ENCODE data around the gene FBXL3. TPM values are rescaled to one million over a fixed set of nuclear protein-coding genes. Genes with fewer than 3 reads are reported as not detected.

Gene FBXL3
- total RNA-seq = 53.1 and 61.3 TPM in 2 replicates

GRCh38 chr13:77026861-77027621, at the start of gene FBXL3:
Gene FBXL3 (minus strand): TSS chr13:77027159. CDS start chr13:77021860, 5,299 bp downstream.
- peak within 1 kb of the TSS; percentile 85 for H3K4me3 ChIP-seq (ENCODE audit: low read depth, low read length)
- TF ChIP-seq CTCF (IDR thresholded peaks at IDR 0.05; ENCODE audit: insufficient read depth, low read depth, low read length) = no peak
- peak; percentile 92 for DNase-seq (ENCODE audit: low read depth)

GRCh38 chr13:77067519-77067918, 40.6 kb upstream of the FBXL3 start:
- no peak for TF ChIP-seq CTCF (IDR thresholded peaks at IDR 0.05; ENCODE audit: insufficient read depth, low read depth, low read length)
- no peak overlapping the region for H3K4me3 ChIP-seq (ENCODE audit: low read depth, low read length)
- no peak for DNase-seq (ENCODE audit: low read depth)

GRCh38 chr13:77065461-77066147, 38.6 kb upstream of the FBXL3 start:
- no peak for TF ChIP-seq CTCF (IDR thresholded peaks at IDR 0.05; ENCODE audit: insufficient read depth, low read depth, low read length)

GRCh38 chr13:77062097-77062496, 35.1 kb upstream of the FBXL3 start:
- no peak for DNase-seq (ENCODE audit: low read depth)
- H3K4me3 ChIP-seq (ENCODE audit: low read depth, low read length) = no peak overlapping the region
- TF ChIP-seq CTCF (IDR thresholded peaks at IDR 0.05; ENCODE audit: insufficient read depth, low read depth, low read length) = no peak

More at GRCh38 chr13:77065461-77066147, 38.6 kb upstream of the FBXL3 start:
- no peak for DNase-seq (ENCODE audit: low read depth)
- no peak overlapping the region for H3K4me3 ChIP-seq (ENCODE audit: low read depth, low read length)

GRCh38 chr13:77061362-77061761, 34.4 kb upstream of the FBXL3 start:
- no peak overlapping the region for H3K4me3 ChIP-seq (ENCODE audit: low read depth, low read length)
- no peak for DNase-seq (ENCODE audit: low read depth)
- TF ChIP-seq CTCF (IDR thresholded peaks at IDR 0.05; ENCODE audit: insufficient read depth, low read depth, low read length) = no peak

- TF ChIP-seq CTCF (IDR thresholded peaks at IDR 0.05; ENCODE audit: insufficient read depth, low read depth, low read length) = no peak
- no peak overlapping the region for H3K4me3 ChIP-seq (ENCODE audit: low read depth, low read length)
- DNase-seq (ENCODE audit: low read depth) = no peak
Observed at GRCh38 chr13:77056886-77057285, 29.9 kb upstream of the FBXL3 start.

Measured in fibroblast of villous mesenchyme (primary cell).